Stimulated activated CD4-positive, alpha-beta T cell treated with anti-CD3 and anti-CD28 coated beads, Interleukin-4, amount 100 ng/mL, for 4 hours (primary cell): ENCODE measurements around the gene C20orf204.

Experiments used
- DNase-seq, 2 experiments: peaks; one replicate each; pipeline ENCODE4 v3.0.0-alpha.2; 2020

Gene C20orf204

DNA sequence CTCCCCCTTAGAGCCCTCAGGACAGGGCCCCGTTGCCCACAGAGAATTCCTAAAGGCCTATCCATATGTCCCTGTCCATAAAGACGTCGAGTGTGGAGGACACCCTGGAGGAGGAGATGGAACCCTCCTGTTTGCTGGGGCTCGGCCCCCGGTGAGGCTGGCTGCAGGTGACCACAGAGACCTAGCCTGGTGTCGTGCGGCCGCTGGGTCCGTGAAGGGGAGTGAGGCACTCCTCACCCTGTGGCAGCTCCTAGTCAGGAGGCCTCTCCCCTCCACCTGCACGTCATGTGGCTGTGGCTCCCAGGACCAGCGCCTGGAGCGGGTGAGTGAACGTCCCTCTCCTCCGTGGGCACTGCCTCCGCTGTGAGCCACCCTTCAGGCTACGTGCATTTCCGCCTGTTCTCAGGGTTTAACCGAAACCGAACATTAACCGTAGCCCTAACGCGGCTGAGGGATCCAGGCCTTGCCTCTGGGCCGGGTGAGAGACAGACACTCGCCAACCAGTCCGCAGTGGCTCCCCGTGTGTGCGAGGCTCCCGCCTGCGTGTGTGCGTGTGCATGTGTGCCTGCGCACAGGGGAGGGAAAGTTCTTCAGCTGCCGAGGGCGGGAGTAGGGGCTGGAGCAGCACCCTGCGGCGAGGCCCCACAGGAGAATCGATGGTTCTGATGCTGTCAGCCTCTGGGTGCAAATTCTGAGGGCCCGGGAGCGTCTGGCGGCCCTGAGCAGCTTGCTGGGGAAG lies 21.1 kb downstream of the C20orf204 start:
- no peak for DNase-seq

- peak; percentile 70 to 82 for DNase-seq
Observed at GRCh38 chr20:64057628-64058498, 21.9 kb downstream of the C20orf204 start.

- no peak for DNase-seq
Observed at GRCh38 chr20:64058536-64058935, 22.6 kb downstream of the C20orf204 start.

GRCh38 chr20:64062276-64062595 lies 26.3 kb downstream of the C20orf204 start:
- DNase-seq, result no peak

GRCh38 chr20:64062596-64063388 lies 26.8 kb downstream of the C20orf204 start, which contains the start of gene TCEA2:
TSS of gene TCEA2 (plus strand) at chr20:64063198. CDS start at chr20:64063313, 115 bp downstream.
- peak; percentile 93 to 95 for DNase-seq

- DNase-seq, result peak in 1 of 2 experiments; percentile 37
Observed at GRCh38 chr20:64063389-64064144, 27.6 kb downstream of the C20orf204 start.

DNA sequence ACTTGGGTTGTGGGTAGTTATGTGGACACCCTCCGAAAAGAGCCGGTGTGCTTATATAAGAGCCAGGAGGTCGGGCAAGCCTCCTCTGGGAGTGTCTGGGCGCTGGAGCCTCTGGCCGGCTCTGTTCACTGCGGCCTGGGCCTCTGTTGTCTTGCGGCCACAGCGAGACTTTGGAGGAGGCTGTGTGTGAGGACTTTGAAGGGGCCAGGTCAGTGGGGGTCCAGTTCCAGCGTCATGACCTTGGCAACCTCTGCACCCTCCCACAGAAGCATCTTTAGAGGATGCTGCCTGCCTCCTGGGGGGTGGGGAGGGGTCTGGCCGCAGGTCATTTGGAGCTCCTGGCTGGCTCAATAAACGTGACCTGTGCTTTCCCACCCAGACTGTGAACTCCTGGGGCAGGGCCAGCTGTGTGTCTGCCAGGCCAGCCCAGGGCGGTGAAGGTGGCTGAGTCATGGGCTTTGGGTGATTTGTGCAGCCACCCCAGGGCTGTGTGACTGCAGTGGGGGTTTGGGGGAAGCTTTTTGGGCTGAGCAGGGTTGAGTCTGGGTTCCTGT lies 28.2 kb downstream of the C20orf204 start:
- DNase-seq, result no peak

DNA sequence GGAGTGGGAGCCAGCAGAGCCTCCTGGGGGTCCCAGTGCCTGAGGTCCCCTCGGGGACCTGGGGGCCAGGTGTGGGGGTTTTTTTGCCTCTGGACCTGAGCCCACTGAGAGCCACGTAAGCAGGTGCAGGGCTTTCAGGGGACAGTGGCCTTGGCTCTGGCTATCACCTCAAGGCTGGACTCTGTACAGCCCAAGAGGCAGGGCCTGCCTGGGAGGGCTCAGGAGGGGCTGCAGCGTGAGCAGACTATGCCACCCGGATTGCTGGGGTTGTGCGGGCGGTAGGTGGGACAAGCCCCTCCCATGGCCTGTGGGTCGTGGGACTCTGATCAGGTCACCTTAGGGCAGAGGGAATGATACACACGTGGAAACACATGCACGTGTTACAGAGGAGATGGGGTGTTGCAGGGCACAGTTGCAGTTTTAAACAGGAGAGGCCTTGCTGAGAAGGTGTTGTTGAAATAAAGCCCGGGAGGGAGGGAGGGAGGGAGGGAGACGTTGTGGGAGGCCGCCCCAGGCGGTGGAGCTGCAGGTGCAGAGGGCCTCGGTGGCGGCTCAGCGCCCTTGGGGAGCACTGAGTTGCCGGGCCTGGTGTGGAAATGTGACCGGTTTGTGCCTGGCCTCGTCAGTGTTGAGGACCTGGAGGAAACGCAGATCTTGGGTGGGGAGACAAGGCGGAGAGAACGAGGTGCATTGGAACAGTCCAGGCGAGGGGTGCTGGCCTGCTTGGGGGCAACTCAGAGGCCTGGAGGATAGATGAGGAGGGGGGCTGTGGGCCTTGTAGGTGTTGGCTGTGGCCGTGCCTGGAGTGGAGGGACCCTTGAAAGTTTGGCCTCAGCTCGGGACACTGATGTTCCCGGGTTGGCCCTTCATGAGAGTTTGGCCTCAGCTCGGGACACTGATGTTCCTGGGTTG lies 29.3 kb downstream of the C20orf204 start:
- no peak for DNase-seq

DNA sequence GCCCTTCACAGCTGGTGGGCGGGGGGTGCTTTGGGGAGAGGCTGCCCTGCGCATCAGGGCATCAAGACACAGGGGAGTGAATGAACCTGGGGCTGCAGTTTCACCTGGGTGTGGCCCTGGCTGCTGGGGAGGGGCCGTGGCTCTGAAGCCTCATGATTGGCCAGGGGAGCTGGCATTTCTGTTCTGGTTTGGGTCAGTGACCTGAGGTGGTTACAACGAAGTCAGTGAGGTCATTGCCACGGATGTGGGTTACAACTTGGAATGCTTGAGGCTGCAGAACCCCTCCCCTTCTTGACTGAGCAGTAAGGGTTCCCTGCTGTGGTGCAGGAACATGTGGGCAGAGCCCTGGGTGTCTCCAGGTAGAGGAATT lies 30.0 kb downstream of the C20orf204 start:
- DNase-seq, result peak in 1 of 2 experiments; percentile 32

DNA sequence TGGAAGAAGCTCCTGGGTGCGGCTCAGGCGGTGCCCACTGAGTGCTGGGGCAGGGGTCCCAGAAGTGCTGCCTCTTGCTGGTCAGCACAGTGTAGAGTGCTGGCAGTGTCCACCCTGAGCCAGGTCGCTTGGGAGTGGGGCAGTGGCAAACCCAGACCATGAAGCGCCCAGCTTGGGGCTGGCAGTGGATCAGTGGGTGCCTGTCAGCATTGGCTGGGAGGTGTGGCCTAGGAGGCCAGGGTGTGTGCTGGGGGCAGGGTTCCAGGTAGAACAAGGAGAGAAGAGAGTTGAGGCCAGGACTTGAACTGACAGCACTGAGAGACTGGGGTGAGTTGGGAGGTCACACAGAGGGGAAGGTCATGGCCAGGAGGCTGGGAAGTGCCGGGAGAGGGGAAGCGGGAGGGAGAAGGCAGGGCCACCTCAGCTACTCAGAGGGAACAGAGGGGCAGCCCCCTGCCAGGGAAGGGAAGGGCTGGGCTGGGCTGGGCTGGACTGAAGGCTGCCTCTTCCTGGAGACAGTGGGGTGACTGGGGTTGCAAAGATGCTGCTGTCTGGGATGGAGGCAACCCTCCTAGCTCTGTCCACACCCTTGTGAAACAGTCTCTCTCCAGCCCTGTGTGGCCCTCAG lies 31.1 kb downstream of the C20orf204 start:
- no peak for DNase-seq

DNA sequence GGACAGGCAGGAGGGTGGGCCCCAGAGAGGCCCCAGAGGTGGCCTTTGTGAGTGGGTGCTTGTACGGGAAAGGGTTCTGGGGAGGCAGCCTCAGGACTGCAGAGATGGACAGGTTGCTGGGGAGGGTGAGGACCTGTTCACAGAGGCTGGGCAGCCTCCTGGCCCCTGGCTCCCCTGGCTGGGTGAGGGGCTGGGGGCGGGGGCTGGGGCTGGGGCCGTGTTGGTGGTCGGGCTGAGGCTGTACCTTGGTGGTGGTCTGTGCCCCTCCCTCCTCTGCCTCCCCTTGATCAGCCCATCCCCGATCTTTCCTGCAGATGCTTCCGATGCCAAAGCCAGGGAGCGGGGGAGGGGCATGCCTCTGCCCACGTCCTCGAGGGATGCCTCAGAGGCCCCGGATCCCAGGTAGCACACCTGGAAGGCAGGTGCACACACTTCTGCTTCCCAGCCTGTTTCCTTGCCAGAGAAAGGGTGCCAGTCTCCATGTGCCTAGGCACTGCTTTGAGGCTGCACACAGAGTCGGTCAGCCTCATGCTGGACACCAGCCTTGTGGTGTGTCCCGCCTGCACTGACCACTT lies 31.8 kb downstream of the C20orf204 start:
- no peak for DNase-seq

GRCh38 chr20:64068386-64069208 lies 32.6 kb downstream of the C20orf204 start:
- no peak for DNase-seq

DNA sequence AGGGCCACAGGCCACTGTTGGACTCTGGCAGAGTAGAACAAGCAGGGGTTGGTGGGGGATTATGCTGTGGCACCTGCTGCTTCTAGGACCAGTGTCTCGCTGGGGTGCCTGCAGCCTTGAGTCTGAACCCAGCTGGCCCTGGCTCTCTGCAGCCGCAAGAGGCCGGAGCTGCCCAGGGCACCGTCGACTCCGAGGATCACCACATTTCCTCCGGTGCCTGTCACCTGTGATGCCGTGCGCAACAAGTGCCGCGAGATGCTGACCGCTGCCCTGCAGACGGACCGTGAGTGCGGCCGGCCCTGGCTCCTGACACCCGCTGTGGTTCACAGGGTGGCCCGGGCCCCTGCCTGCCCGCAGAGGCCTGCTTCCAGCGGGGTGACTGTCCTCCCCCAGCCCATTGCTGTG lies 33.2 kb downstream of the C20orf204 start:
- no peak for DNase-seq

GRCh38 chr20:64069614-64070243 lies 33.7 kb downstream of the C20orf204 start:
- DNase-seq, result no peak

GRCh38 chr20:64070244-64070993 lies 34.4 kb downstream of the C20orf204 start:
- DNase-seq, result no peak

DNA sequence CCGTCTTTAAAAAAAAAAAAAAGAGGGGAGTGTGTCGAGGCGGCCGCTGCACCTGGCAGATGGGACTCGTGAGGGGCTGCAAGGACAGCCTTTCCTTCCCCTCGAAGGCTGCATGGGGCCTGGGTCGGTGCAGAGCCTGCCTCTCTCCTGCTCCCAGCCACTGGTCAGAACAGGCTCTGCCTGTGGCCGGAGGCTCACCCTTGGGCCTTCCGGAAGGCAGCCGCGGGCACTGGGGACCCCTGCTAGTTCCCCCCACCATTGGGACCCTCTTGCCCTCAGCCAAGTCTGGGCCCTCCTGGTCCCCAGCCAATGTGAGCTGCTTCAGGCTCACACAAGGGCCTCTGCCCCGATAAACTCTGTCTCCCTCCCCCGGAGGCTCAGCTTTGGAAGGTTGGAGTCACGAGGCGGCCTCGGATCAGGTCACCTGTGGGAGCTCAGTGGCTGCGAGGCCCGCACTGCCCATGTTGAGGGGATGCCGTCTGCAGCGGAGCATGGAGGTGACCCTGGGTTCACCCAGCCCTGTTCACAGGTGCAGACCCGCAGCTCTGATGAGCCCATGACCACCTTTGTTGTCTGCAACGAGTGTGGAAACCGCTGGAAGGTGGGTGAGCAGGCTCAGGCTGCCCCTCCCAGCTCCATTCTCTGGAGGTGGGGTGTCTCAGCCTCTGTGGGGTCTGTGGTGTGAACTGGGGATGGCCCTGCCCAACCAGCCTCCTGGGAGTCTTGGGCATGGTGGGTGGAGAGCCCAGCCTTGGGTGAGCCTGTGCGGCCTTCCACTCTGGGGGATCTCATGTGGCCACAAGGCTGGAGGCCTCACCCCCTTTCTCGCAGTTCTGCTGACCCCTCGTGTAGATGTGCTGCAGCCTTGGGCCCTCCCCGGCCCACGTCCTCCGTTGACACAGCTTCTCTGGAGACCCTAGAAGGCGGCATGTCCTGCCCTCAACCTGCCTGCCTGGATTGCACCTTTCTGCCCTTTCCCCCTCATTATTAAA lies 35.7 kb downstream of the C20orf204 start:
- no peak for DNase-seq
